Tibial nerve (tissue), 4 donors: ENCODE measurements around the gene RNF8. TPM values are rescaled to one million over a fixed set of nuclear protein-coding genes. Genes with fewer than 3 reads are reported as not detected.

ENCODE experiments used
- DNase-seq, 2 donors: peaks; one replicate each; pipeline ENCODE4 v3.0.0-alpha.2; 2019; ENCODE audit warnings: low spot score in 2 of 2
- H3K27ac ChIP-seq, 4 donors: fragments of 200-600 bp; sonication (generic) in 3 of 4; one replicate each; pipeline ENCODE4 v1.5.1; 2017 to 2019; ENCODE audit warnings: mild to moderate bottlenecking in 1 of 4
- H3K27me3 ChIP-seq, 2 donors: fragments of 200-600 bp; sonication (generic) in 1 of 2; one replicate each; pipeline versions ENCODE4 v1.5.1 to v1.6.0; 2017 to 2019
- H3K36me3 ChIP-seq, 3 donors: fragments of 200-600 bp; sonication (generic); one replicate each; pipeline ENCODE4 v1.5.1; 2018 to 2019
- H3K4me1 ChIP-seq, 4 donors: fragments of 200-600 bp; sonication (generic) in 3 of 4; one replicate each; pipeline ENCODE4 v1.5.1; 2017 to 2019
- H3K4me3 ChIP-seq, 4 donors: fragments of 200-600 bp; sonication (generic) in 3 of 4; one replicate each; pipeline ENCODE4 v1.5.1; 2017 to 2019; ENCODE audit warnings: mild to moderate bottlenecking in 1 of 4, moderate library complexity in 1 of 4
- H3K9me3 ChIP-seq, 4 donors: fragments of 200-600 bp; sonication (generic) in 3 of 4; one replicate each; pipeline ENCODE4 v1.5.1; 2017 to 2019
- EP300 ChIP-seq, 2 donors: sonication (generic); formaldehyde crosslinking; IDR thresholded peaks; one replicate each; pipeline ENCODE4 v1.6.1; 2017; ENCODE audit warnings: antibody characterized with exemption in 2 of 2, mild to moderate bottlenecking in 1 of 2
- POLR2A ChIP-seq, 2 donors: fragments of 450-650 bp; IDR thresholded peaks; one replicate each; pipeline ENCODE4 v1.6.1; 2017; ENCODE audit warnings: antibody characterized with exemption in 2 of 2, mild to moderate bottlenecking in 2 of 2, moderate library complexity in 2 of 2
- WGBS, 2 donors: methylation state at CpG; one replicate each; pipeline ENCODE4 v1.1.5; 2018; 5-methylcytosine and 5-hydroxymethylcytosine counted together
- total RNA-seq, 4 donors: library from RNA; depleted of rRNA; stranded (reverse); fragments of >200 nt; gene quantifications; one replicate each; pipeline ENCODE4 v1.1.0, GENCODE V29; 2016
- TF ChIP-seq, protein P1 (sequence below), 5 experiments: fragments of 200-600 bp in 3 of 5; fragments of 450-650 bp in 2 of 5; sonication (generic) in 3 of 5; IDR thresholded peaks; one replicate each; pipeline ENCODE4 v1.5.1; 2016 to 2019; ENCODE audit warnings: antibody characterized with exemption in 5 of 5, mild to moderate bottlenecking in 3 of 5, moderate library complexity in 2 of 5

The RNF8 gene
- total RNA-seq, 4 donors from 2014 or later: 9.2 to 12.9 (median 12.7) TPM

DNA sequence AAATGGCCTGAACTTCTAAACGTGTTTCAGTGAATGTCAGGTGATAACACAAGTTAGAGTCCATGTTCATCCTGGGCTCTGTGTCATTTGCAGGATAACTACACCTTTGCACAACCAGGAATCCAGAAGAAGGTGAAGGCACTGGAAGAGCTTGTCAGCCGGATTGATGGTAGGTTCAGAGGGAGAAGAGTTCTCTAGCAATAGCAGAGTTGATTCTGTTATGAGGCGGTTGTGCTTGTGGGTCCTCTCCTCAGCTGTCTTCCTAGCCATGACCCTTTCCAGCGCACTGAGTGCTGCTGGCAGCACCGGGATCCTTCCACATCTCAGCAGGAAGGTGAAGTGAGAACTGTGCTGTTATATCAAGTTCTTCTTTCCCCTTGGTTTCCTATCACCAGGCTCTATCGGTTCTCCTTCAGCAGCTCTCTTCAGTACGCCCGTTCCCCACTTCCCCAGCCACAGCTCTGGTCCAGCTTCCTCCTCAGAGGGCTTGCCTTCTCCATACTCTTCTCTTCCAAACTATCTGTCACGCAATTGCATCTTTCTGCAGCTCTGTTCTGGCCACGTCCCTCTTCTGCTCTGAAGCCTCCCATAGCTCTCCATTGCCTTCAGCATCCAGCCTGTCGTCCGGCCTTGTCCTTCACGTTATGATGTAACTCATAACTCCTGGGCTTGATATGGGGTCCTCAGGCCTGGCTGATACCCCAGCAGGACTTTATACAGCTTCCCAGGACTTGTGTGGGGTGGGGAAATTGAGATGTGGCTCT is 39.9 kb upstream of the RNF8 start:
- Histone ChIP-seq H3K27ac (no peak overlapping the region), H3K9me3 (no peaks in the 10 kb centered on the region), H3K4me3 (no peak overlapping the region), H3K36me3 (peaks cover 0 to 64% (median 0%) of the 10 kb centered on the region in 3 donors), H3K4me1 (no peaks in the 10 kb centered on the region), H3K27me3 (no peaks in the 10 kb centered on the region)
- WGBS, 2 donors: 87 to 89% methylated on average over 13 of the region's 13 CpGs
- no peak for DNase-seq
- TF ChIP-seq POLR2A (IDR thresholded peaks at IDR 0.05) (no peak), EP300 (IDR thresholded peaks at IDR 0.05) (no peak)
- TF ChIP-seq, protein P1, sequence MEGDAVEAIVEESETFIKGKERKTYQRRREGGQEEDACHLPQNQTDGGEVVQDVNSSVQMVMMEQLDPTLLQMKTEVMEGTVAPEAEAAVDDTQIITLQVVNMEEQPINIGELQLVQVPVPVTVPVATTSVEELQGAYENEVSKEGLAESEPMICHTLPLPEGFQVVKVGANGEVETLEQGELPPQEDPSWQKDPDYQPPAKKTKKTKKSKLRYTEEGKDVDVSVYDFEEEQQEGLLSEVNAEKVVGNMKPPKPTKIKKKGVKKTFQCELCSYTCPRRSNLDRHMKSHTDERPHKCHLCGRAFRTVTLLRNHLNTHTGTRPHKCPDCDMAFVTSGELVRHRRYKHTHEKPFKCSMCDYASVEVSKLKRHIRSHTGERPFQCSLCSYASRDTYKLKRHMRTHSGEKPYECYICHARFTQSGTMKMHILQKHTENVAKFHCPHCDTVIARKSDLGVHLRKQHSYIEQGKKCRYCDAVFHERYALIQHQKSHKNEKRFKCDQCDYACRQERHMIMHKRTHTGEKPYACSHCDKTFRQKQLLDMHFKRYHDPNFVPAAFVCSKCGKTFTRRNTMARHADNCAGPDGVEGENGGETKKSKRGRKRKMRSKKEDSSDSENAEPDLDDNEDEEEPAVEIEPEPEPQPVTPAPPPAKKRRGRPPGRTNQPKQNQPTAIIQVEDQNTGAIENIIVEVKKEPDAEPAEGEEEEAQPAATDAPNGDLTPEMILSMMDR (IDR thresholded peaks at IDR 0.05): no peak

DNA sequence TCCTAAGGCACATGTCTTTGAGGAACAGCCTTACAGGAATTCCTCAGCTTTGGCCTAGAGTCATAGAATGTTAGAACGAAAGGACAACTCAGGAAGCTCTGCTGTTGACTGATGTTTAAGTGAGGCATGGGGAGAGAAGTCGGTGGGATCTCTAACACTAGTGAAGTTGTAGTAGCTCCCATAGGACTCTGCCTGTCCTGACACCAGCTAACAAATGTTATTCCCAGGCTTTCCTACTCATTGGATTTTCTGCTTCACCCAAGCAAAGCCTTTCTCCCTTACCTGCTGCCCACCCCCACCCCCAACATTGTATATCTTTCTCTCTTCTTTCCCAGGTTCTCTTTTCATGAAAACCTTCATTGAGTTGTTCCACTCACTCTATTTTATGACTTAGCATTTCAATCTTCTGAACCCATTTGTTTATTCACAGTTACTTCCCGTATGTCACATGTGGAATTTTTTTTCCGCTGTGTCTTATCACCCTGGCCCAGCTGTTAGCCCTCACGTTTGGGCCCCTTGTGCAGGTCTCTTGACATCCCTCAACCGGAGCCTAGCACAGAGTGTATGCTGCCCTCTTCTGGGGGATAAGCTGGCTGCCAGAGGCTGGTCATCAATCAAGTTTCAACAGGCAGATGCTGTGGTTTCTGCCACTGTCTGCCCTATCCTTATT is 39.2 kb upstream of the RNF8 start:
- TF ChIP-seq, protein P1 (IDR thresholded peaks at IDR 0.05): peak in 1 of 5 experiments; percentile 11
- TF ChIP-seq POLR2A (IDR thresholded peaks at IDR 0.05): no peak
- Histone ChIP-seq H3K4me3 (no peak overlapping the region), H3K9me3 (no peaks in the 10 kb centered on the region), H3K27me3 (no peaks in the 10 kb centered on the region), H3K36me3 (peaks cover 0 to 72% (median 0%) of the 10 kb centered on the region in 3 donors), H3K4me1 (no peaks in the 10 kb centered on the region), H3K27ac (no peak overlapping the region)
- WGBS, 2 donors: 58 to 62% methylated on average over 6 of the region's 6 CpGs
- no peak for DNase-seq

DNA sequence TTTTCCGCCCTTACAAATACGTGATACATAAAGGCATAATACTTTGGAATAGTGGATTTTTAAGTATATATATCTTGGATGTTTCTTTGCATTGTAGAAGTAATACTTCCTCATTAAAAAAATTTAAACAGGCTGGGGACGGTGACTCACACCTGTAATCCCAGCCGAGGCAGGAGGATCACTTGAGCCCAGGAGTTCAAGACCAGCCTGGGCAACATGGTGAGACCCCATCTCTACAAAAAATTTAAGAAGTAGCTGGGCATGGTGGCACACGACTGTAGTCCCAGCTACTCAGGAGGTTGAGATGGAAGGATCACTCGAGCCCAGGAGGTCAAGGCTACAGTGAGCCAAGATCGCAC is 38.6 kb upstream of the RNF8 start:
- H3K27ac ChIP-seq: no peak overlapping the region
- no peaks in the 10 kb centered on the region for H3K4me1 ChIP-seq
- no peak for TF ChIP-seq POLR2A (IDR thresholded peaks at IDR 0.05)
- TF ChIP-seq, protein P1 (IDR thresholded peaks at IDR 0.05): no peak
- no peak for TF ChIP-seq EP300 (IDR thresholded peaks at IDR 0.05)
- H3K36me3 ChIP-seq: peaks cover 0 to 77% (median 0%) of the 10 kb centered on the region in 3 donors
- no peak for DNase-seq
- H3K9me3 ChIP-seq: no peaks in the 10 kb centered on the region
- no peaks in the 10 kb centered on the region for H3K27me3 ChIP-seq
- 88 to 92% methylated on average over 7 of the region's 7 CpGs for WGBS, 2 donors
- no peak overlapping the region for H3K4me3 ChIP-seq

DNA sequence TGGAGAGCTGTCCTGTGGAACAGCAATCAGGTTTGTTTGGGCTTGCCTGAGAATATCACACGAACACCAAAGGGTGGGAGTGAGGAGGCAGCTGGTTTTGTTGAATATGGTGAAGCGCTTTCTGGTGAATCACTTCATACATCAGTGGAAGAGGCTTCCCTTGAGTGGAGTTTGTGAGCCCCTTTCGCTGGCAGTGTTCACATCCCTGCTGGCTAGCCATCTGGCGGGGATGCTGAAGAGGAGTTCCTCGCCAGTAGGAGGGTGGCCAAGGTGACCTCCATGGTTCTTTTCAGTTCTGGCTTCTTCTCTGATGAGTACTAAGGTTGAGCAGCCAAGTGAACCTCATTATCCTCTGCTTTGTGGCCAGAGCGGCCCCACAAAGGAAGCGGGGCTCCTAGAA is 37.7 kb upstream of the RNF8 start:
- H3K4me3 ChIP-seq: no peak overlapping the region
- H3K36me3 ChIP-seq: peaks cover 0 to 86% (median 0%) of the 10 kb centered on the region in 3 donors
- no peaks in the 10 kb centered on the region for H3K9me3 ChIP-seq
- no peak for DNase-seq
- H3K27me3 ChIP-seq: no peaks in the 10 kb centered on the region
- no peak overlapping the region for H3K27ac ChIP-seq
- WGBS, 2 donors: 83 to 89% methylated on average over 7 of the region's 7 CpGs
- TF ChIP-seq EP300 (IDR thresholded peaks at IDR 0.05): no peak
- no peak for TF ChIP-seq POLR2A (IDR thresholded peaks at IDR 0.05)
- TF ChIP-seq, protein P1 (IDR thresholded peaks at IDR 0.05): no peak
- no peaks in the 10 kb centered on the region for H3K4me1 ChIP-seq
